ENCODE measurements around the gene GRB2. TPM values are rescaled to one million over a fixed set of nuclear protein-coding genes. Genes with fewer than 3 reads are reported as not detected.

The GRB2 gene
- total and polyA plus RNA-seq, 2 of the 8 experiments (the other 6 are each of a cell fraction or from before 2014, with no cell fraction given): 44.2 to 101 TPM

GRCh38 chr17:75301502-75302206 is 103.8 kb downstream of the GRB2 start:
- CTCF ChIA-PET (ENCODE audit: partially characterized antibody): interaction anchor here (0.6 to 1.1 kb wide), 2 partner anchors 21 to 55 kb away, joined by 3 read pairs; no protein-coding TSS in a partner anchor
- H3K36me3 ChIP-seq (ENCODE audit: control insufficient read depth in 2 of 4, insufficient read depth in 4 of 4, low read length in 3 of 4): no peaks in the 10 kb centered on the region

More at GRCh38 chr17:75301502-75302206, 103.8 kb downstream of the GRB2 start:
- Histone ChIP-seq H3K79me1 (ENCODE audit: low read depth, low read length) (no peaks in the 10 kb centered on the region), H4K91ac (replicated peaks; ENCODE audit: insufficient read length, low read length) (no peak overlapping the region), H2BK120ac (replicated peaks; ENCODE audit: low read depth, low read length) (no peak overlapping the region), H2BK15ac (ENCODE audit: low read length) (no peak overlapping the region), H3K4me2 (ENCODE audit: insufficient read depth in 1 of 2, low read depth in 2 of 2, low read length in 2 of 2) (no peak overlapping the region), H4K5ac (ENCODE audit: insufficient read length, low read depth, low read length) (no peak overlapping the region), H3K4me3 (ENCODE audit: extremely low read depth in 1 of 4, insufficient read depth in 2 of 4, low read depth in 3 of 4, low read length in 4 of 4) (no peak overlapping the region), H3K9me3 (ENCODE audit: insufficient read depth in 2 of 2, low read depth in 1 of 2, low read length in 1 of 2) (no peaks in the 10 kb centered on the region), H3K18ac (ENCODE audit: extremely low read depth, low read length) (no peak overlapping the region), H3K9ac (replicated peaks in 1 of 4; ENCODE audit: extremely low read depth in 1 of 4, low read depth in 3 of 4, low read length in 3 of 4) (no peak overlapping the region), H2AFZ (ENCODE audit: low read length) (no peak overlapping the region), H3K79me2 (ENCODE audit: control insufficient read depth in 1 of 2, insufficient read depth in 2 of 2, low read length in 2 of 2) (no peaks in the 10 kb centered on the region), H3K4me1 (replicated peaks in 1 of 4; ENCODE audit: control insufficient read depth in 3 of 4, insufficient read depth in 4 of 4, low read length in 3 of 4) (no peaks in the 10 kb centered on the region), H2AK5ac (ENCODE audit: low read depth, low read length) (no peak overlapping the region), H3K4ac (replicated peaks; ENCODE audit: insufficient read length, low read depth, low read length) (no peak overlapping the region), H3K27me3 (replicated peaks in 1 of 4; ENCODE audit: control insufficient read depth in 3 of 4, extremely low read depth in 1 of 4, insufficient read depth in 3 of 4, low read length in 3 of 4) (no peaks in the 10 kb centered on the region), H4K8ac (ENCODE audit: extremely low read depth, insufficient read depth, low read length) (peak overlapping the region; percentile 14; the same call in 1 of the 2 replicates), H2BK12ac (ENCODE audit: low read depth, low read length) (no peak overlapping the region), H3K14ac (ENCODE audit: insufficient read length) (no peak overlapping the region), H2BK5ac (ENCODE audit: low read depth, low read length) (no peak overlapping the region), H3K56ac (replicated peaks; ENCODE audit: insufficient read length, low read depth, low read length) (no peak overlapping the region), H2BK20ac (ENCODE audit: low read length) (no peak overlapping the region), H3K23ac (ENCODE audit: insufficient read length) (no peak overlapping the region), H3K23me2 (ENCODE audit: low read depth, low read length) (no peaks in the 10 kb centered on the region), H4K20me1 (replicated peaks in 1 of 2; ENCODE audit: control insufficient read depth in 1 of 2, insufficient read depth in 2 of 2, low read length in 2 of 2) (no peaks in the 10 kb centered on the region), H3K27ac (ENCODE audit: low read depth, low read length) (no peak overlapping the region)
- POLR2A ChIA-PET (ENCODE audit: partially characterized antibody): no interaction called here
- TF ChIP-seq FOSL1 (IDR thresholded peaks at IDR 0.05; ENCODE audit: insufficient read depth, low read depth, low read length) (no peak), EGR1 (IDR thresholded peaks at IDR 0.05; ENCODE audit: borderline replicate concordance, low read depth, low read length) (no peak), HDAC6 (IDR thresholded peaks at IDR 0.05; ENCODE audit: low read depth, low read length) (no peak), BRCA1 (IDR thresholded peaks at IDR 0.05; ENCODE audit: low read depth, low read length) (no peak), EZH2 (IDR thresholded peaks at IDR 0.05; ENCODE audit: low read depth, low read length, severe bottlenecking) (no peak), GTF2F1 (IDR thresholded peaks at IDR 0.05; ENCODE audit: borderline replicate concordance, low read depth, low read length) (no peak), YY1 (IDR thresholded peaks at IDR 0.05; ENCODE audit: low read depth, low read length) (no peak)
- TF ChIP-seq, protein P1, sequence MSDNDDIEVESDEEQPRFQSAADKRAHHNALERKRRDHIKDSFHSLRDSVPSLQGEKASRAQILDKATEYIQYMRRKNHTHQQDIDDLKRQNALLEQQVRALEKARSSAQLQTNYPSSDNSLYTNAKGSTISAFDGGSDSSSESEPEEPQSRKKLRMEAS (IDR thresholded peaks at IDR 0.05): no peak
- 90% methylated on average over 17 of the region's 17 CpGs; no CpG with 5 or more reads in 1 of the 2 experiments for WGBS, 2 experiments (ENCODE audit: extremely low coverage in 1 of 2, insufficient coverage in 1 of 2, insufficient read length in 1 of 2, insufficient replicate concordance in 2 of 2, low coverage in 1 of 2, low lambda C conversion rate in 2 of 2, missing lambda C conversion rate in 1 of 2)
- FAIRE-seq: no peak
- DNase-seq (ENCODE audit: low read depth in 1 of 2, low spot score in 2 of 2): no peak

Measured in H1 (cell line).